Tibial nerve (tissue), 4 donors: ENCODE results near the gene STXBP6. TPM values are rescaled to one million over a fixed set of nuclear protein-coding genes. Genes with fewer than 3 reads are reported as not detected.
A peak's percentile ranks its signal among the peaks of the same experiment; 100 is the strongest.

ENCODE experiments used
- DNase-seq, 2 donors: peaks; one replicate each; pipeline ENCODE4 v3.0.0-alpha.2; 2019; ENCODE audit warnings: low spot score in 2 of 2
- H3K27ac ChIP-seq, 4 donors: fragments of 200-600 bp; sonication (generic) in 3 of 4; one replicate each; pipeline ENCODE4 v1.5.1; 2017 to 2019; ENCODE audit warnings: mild to moderate bottlenecking in 1 of 4
- H3K27me3 ChIP-seq, 2 donors: fragments of 200-600 bp; sonication (generic) in 1 of 2; one replicate each; pipeline versions ENCODE4 v1.5.1 to v1.6.0; 2017 to 2019
- H3K36me3 ChIP-seq, 3 donors: fragments of 200-600 bp; sonication (generic); one replicate each; pipeline ENCODE4 v1.5.1; 2018 to 2019
- H3K4me1 ChIP-seq, 4 donors: fragments of 200-600 bp; sonication (generic) in 3 of 4; one replicate each; pipeline ENCODE4 v1.5.1; 2017 to 2019
- H3K4me3 ChIP-seq, 4 donors: fragments of 200-600 bp; sonication (generic) in 3 of 4; one replicate each; pipeline ENCODE4 v1.5.1; 2017 to 2019; ENCODE audit warnings: mild to moderate bottlenecking in 1 of 4, moderate library complexity in 1 of 4
- H3K9me3 ChIP-seq, 4 donors: fragments of 200-600 bp; sonication (generic) in 3 of 4; one replicate each; pipeline ENCODE4 v1.5.1; 2017 to 2019
- CTCF ChIP-seq, 5 experiments: fragments of 200-600 bp in 3 of 5; fragments of 450-650 bp in 2 of 5; sonication (generic) in 3 of 5; IDR thresholded peaks; one replicate each; pipeline ENCODE4 v1.5.1; 2016 to 2019; ENCODE audit warnings: antibody characterized with exemption in 5 of 5, mild to moderate bottlenecking in 3 of 5, moderate library complexity in 2 of 5
- EP300 ChIP-seq, 2 donors: sonication (generic); formaldehyde crosslinking; IDR thresholded peaks; one replicate each; pipeline ENCODE4 v1.6.1; 2017; ENCODE audit warnings: antibody characterized with exemption in 2 of 2, mild to moderate bottlenecking in 1 of 2
- POLR2A ChIP-seq, 2 donors: fragments of 450-650 bp; IDR thresholded peaks; one replicate each; pipeline ENCODE4 v1.6.1; 2017; ENCODE audit warnings: antibody characterized with exemption in 2 of 2, mild to moderate bottlenecking in 2 of 2, moderate library complexity in 2 of 2
- WGBS, 2 donors: methylation state at CpG; one replicate each; pipeline ENCODE4 v1.1.5; 2018; 5-methylcytosine and 5-hydroxymethylcytosine counted together
- total RNA-seq, 4 donors: library from RNA; depleted of rRNA; stranded (reverse); fragments of >200 nt; gene quantifications; one replicate each; pipeline ENCODE4 v1.1.0, GENCODE V29; 2016

Gene STXBP6
- total RNA-seq, 4 donors from 2014 or later: 12.6 to 42.6 (median 33.5) TPM

DNA sequence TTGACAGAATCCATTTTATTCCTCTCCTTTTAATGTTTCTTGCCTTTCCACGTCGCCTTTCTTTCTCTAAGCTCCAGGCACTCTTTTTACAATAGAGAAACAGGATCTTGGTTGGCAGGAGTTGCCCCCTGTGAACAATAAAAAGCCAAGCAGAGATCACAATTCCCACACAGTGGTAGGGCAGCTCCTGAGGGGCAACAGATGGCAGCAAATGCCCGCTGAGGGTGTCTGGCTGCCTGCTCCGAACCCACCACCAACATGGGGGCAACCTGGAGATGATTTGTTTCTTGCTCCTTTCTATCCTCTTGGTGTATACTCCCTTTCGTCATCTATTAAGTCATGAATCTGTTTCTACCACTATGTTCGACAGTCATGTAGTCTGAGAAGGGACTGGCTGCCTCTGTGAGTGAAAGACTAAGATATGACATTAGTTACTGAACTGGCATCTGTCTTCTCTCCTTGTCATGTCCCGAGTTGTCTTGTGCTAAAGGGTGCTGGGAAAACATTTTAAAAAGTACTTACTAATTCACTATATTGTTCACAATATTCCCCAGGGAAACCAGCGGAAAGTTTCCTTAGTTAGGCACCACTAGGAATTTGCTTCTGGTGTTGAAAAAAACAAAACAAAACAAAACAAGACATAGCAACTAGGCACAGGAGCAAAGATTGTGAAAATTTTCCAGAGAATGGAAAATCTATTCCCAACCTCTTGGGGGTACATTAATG, 170.1 kb downstream of the STXBP6 start:
- H3K27ac ChIP-seq: peak overlapping the region in 3 of 4 donors; percentile 3 to 83 (median 63)
- peaks cover 4 to 57% (median 12%) of the 10 kb centered on the region in 4 donors for H3K4me1 ChIP-seq
- H3K36me3 ChIP-seq: no peaks in the 10 kb centered on the region
- H3K27me3 ChIP-seq: no peaks in the 10 kb centered on the region
- no peak overlapping the region for H3K4me3 ChIP-seq
- 83% methylated on average over 8 of the region's 8 CpGs for WGBS, 2 donors
- DNase-seq: no peak
- no peaks in the 10 kb centered on the region for H3K9me3 ChIP-seq
- TF ChIP-seq CTCF (IDR thresholded peaks at IDR 0.05): no peak
- TF ChIP-seq POLR2A (IDR thresholded peaks at IDR 0.05): no peak
- TF ChIP-seq EP300 (IDR thresholded peaks at IDR 0.05): no peak

DNA sequence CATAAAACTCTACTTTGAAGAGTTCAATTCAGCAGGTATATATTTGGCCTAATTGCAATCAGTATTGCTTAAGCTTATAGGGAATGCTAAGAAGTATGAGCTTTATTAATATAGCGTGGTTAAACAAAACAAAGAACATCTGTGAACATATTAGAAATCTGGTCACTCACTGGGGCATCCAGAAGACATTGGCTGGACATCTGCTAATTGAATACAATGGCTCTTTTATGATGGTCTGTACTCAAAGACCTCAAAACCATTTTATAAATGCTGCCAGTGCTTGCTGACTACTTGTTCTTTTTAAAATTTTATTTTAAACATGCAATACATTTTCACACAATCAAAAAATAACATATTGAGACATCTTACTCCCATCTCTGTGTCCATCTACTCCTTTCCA, 173.0 kb downstream of the STXBP6 start:
- H3K36me3 ChIP-seq: no peaks in the 10 kb centered on the region
- H3K4me1 ChIP-seq: peaks cover 4 to 68% (median 12%) of the 10 kb centered on the region in 4 donors
- TF ChIP-seq CTCF (IDR thresholded peaks at IDR 0.05) (no peak), EP300 (IDR thresholded peaks at IDR 0.05) (no peak), POLR2A (IDR thresholded peaks at IDR 0.05) (no peak)
- no peak for DNase-seq
- no peaks in the 10 kb centered on the region for H3K9me3 ChIP-seq
- no peak overlapping the region for H3K27ac ChIP-seq
- no peaks in the 10 kb centered on the region for H3K27me3 ChIP-seq
- 33 to 36% methylated on average over 1 of the region's 1 CpG for WGBS, 2 donors
- no peak overlapping the region for H3K4me3 ChIP-seq

DNA sequence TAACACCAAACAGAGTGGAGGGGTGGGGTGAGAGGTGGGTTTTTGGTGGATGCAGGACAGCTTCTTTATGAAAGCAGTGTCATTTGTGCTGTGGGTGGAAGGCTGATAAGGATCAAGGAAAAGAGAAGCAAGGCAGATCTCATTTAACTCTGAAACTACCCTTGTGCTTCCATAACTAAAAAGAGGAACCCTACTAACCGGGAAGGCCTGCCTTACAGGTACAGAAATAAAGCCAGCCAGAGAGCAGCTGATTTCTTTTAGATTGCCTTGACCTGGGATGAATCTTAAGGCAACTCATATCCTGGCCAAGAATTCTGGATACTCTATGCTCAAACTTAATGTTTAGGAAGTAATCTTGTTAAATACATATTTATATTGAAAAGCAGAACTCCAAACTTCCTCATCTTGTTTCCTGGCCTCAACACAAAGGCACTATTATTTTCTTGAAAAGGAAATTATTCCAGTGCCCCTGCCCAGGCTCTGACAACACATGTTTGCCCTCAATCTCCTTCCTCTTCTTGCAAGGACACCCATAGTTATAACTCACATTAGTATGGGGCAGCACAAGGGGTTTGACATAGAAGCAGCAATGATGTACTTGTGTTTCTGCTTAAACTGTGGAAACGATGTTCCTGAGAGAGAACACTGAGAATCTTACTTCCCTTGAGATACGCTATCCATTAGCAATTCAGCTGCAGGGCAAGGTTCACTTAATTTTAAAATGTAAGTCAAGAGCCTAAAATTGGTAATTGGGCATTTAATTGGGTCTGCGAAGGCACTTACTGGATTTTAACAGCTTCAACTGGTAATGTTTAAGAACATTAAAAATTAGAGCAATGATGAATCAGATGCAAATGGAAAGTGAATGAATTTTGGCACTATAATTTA, 173.7 kb downstream of the STXBP6 start:
- Histone ChIP-seq H3K4me1 (peaks cover 4 to 68% (median 11%) of the 10 kb centered on the region in 4 donors), H3K4me3 (no peak overlapping the region)
- WGBS, 2 donors: 44 to 46% methylated on average over 4 of the region's 4 CpGs

GRCh38 chr14:24875203-24875838, 174.6 kb downstream of the STXBP6 start:
- WGBS, 2 donors: 61 to 66% methylated on average over 4 of the region's 4 CpGs
- no peaks in the 10 kb centered on the region for H3K27me3 ChIP-seq
- DNase-seq: no peak

More for the DNA sequence above, 173.7 kb downstream of the STXBP6 start:
- Histone ChIP-seq H3K9me3 (no peaks in the 10 kb centered on the region), H3K36me3 (no peaks in the 10 kb centered on the region), H3K27me3 (no peaks in the 10 kb centered on the region), H3K27ac (no peak overlapping the region)
- DNase-seq: no peak
- peak in 1 of 2 donors; percentile 68 for TF ChIP-seq EP300 (IDR thresholded peaks at IDR 0.05)
- no peak for TF ChIP-seq POLR2A (IDR thresholded peaks at IDR 0.05)

More at GRCh38 chr14:24875203-24875838, 174.6 kb downstream of the STXBP6 start:
- TF ChIP-seq EP300 (IDR thresholded peaks at IDR 0.05) (no peak), POLR2A (IDR thresholded peaks at IDR 0.05) (no peak), CTCF (IDR thresholded peaks at IDR 0.05) (no peak)
- no peak overlapping the region for H3K27ac ChIP-seq
- H3K4me1 ChIP-seq: peaks cover 2 to 59% (median 8%) of the 10 kb centered on the region in 4 donors
- no peaks in the 10 kb centered on the region for H3K36me3 ChIP-seq
- H3K4me3 ChIP-seq: no peak overlapping the region
- no peaks in the 10 kb centered on the region for H3K9me3 ChIP-seq
